Mucosa of stomach (tissue), 1 donor: ENCODE data around the gene TGM2.

ENCODE experiments used
- H3K27me3 ChIP-seq: one replicate; pipeline ENCODE4 v1.7.0; 2013; ENCODE audit warnings: mild to moderate bottlenecking, low read length; ENCODE audit not compliant: control insufficient read depth, insufficient read depth
- H3K36me3 ChIP-seq: one replicate; pipeline ENCODE4 v1.7.0; 2013; ENCODE audit warnings: low read length; ENCODE audit not compliant: control insufficient read depth, insufficient read depth
- H3K4me1 ChIP-seq: one replicate; pipeline ENCODE4 v1.7.0; 2013; ENCODE audit warnings: mild to moderate bottlenecking, low read length; ENCODE audit not compliant: control insufficient read depth, insufficient read depth
- H3K4me3 ChIP-seq: one replicate; pipeline ENCODE4 v1.7.0; 2013; ENCODE audit warnings: low read length
- H3K9ac ChIP-seq: one replicate; pipeline ENCODE4 v1.7.0; 2013; ENCODE audit warnings: mild to moderate bottlenecking, low read length, moderate library complexity
- H3K9me3 ChIP-seq: one replicate; pipeline ENCODE4 v1.7.0; 2013; ENCODE audit warnings: mild to moderate bottlenecking, low read length, moderate library complexity; ENCODE audit not compliant: control insufficient read depth
- donor health status: Pancreatic carcinoma.

Gene TGM2

GRCh38 chr20:38170826-38171674 lies 6.0 kb upstream of the TGM2 start:
- H3K9ac ChIP-seq = no peak overlapping the region
- no peaks in the 10 kb centered on the region for H3K9me3 ChIP-seq
- peaks cover 19% of the 10 kb centered on the region for H3K4me1 ChIP-seq
- H3K27me3 ChIP-seq = no peaks in the 10 kb centered on the region
- no peak overlapping the region for H3K4me3 ChIP-seq
- H3K36me3 ChIP-seq = no peaks in the 10 kb centered on the region

DNA sequence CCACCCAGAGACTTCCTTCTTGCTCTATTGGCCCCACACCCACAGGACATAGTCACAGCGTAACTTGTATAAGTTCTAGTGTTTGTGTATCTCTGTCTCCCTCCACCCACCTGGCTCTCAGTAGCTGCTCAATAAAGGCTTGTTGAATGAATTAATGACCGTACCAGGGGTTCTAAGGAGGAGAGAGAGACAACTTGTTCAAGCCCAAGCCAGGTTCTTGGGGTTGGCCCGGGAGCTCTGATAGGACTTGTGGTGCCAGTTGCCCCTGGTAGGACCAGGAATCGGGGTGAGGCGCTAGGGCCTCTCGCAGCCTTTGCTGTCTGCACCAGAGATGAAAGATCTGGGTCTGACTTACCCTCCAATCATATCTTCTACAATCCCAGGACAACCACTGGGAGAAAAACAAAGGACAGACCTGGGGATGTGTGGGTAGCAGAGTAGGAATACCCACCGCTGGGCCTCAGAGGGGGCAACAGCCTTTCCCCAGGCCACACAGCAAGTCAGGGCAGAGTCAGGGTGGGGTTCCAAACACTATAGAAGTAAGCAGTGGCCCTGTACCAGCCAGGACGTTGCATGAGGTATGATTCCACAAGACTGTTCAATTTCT lies 5.3 kb upstream of the TGM2 start:
- H3K4me1 ChIP-seq = peaks cover 26% of the 10 kb centered on the region
- no peaks in the 10 kb centered on the region for H3K36me3 ChIP-seq
- H3K27me3 ChIP-seq = no peaks in the 10 kb centered on the region
- no peaks in the 10 kb centered on the region for H3K9me3 ChIP-seq
- no peak overlapping the region for H3K4me3 ChIP-seq
- no peak overlapping the region for H3K9ac ChIP-seq

DNA sequence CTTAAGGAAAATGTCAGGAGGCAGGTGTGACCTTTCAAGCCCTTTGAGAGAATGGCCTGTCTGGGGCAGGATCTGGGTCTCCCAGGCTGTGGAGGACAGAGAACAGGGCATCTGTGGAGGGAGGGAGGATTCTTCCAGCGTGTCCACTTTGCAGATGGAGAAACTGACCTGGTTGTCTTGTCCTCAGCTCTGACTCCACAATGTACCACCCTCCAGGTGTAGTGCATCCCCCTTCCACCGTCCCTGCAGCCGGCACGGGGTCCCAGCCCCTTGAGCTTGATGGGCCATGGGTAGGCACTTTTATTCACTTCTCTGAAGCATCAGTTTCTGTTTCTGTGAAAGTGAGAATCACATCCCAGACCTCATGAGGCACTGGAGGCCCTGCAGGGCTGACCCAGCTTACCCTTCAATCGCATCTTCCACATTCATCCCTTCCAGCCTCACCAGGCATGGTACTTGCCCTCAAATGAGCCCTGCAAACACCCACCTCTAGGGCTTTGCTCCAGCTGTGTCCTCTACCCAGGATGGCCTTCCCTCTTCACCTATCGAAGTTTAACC lies 4.6 kb upstream of the TGM2 start:
- no peak overlapping the region for H3K9ac ChIP-seq
- no peaks in the 10 kb centered on the region for H3K36me3 ChIP-seq
- H3K9me3 ChIP-seq = no peaks in the 10 kb centered on the region
- H3K4me3 ChIP-seq = no peak overlapping the region
- peaks cover 28% of the 10 kb centered on the region for H3K4me1 ChIP-seq
- H3K27me3 ChIP-seq = peaks cover 3% of the 10 kb centered on the region

DNA sequence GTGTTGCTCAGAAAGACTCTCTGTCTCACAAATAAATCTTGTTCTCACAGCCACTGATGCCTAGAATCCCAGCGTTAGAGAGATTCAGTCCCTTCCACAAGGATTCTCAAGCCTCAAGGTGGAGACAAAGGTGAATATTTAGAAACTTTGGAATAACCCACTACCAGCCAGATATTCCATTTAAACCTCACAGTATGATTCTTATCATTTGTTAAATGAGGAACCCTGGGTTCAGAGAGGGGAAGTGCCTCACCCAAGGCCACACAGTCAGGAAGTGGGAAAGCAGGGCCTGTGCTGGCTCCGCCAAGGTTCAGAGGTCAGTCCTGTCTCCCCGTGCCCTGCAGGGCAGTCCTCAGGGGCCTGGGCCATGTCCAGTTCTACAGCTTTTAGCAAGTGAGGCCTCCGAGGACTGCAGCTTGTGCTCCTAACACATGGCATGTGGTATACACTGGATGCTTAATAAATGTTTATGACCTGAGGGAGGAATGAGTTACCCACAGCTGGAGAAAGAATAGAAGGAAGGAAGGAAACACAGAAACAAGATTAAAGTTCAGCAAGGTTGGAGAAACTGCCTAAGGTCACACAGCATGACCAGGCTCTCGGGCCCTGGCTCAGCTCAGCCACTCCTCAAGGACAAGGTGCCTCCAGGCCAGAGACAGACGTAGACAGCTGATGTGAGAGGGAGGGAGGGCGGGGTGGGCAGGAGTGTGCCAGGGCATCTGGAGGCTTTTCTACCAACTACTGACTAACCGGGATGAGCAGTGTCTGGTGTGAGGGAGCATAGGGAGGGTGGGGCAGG lies 3.9 kb upstream of the TGM2 start:
- H3K27me3 ChIP-seq = peaks cover 4% of the 10 kb centered on the region
- H3K4me1 ChIP-seq = peaks cover 28% of the 10 kb centered on the region
- no peak overlapping the region for H3K9ac ChIP-seq
- H3K36me3 ChIP-seq = no peaks in the 10 kb centered on the region
- no peaks in the 10 kb centered on the region for H3K9me3 ChIP-seq
- H3K4me3 ChIP-seq = no peak overlapping the region

- no peaks in the 10 kb centered on the region for H3K36me3 ChIP-seq
- H3K9me3 ChIP-seq = no peaks in the 10 kb centered on the region
- H3K27me3 ChIP-seq = peaks cover 4% of the 10 kb centered on the region
- peaks cover 22% of the 10 kb centered on the region for H3K4me1 ChIP-seq
- no peak overlapping the region for H3K4me3 ChIP-seq
- H3K9ac ChIP-seq = no peak overlapping the region
Measured at GRCh38 chr20:38167851-38168760, 3.0 kb upstream of the TGM2 start.

GRCh38 chr20:38167328-38167850 lies 2.3 kb upstream of the TGM2 start:
- Histone ChIP-seq H3K36me3 (no peaks in the 10 kb centered on the region), H3K9me3 (no peaks in the 10 kb centered on the region), H3K4me3 (no peak overlapping the region), H3K27me3 (peaks cover 4% of the 10 kb centered on the region), H3K4me1 (peaks cover 22% of the 10 kb centered on the region), H3K9ac (no peak overlapping the region)

GRCh38 chr20:38166703-38167233 lies 1.7 kb upstream of the TGM2 start:
- no peaks in the 10 kb centered on the region for H3K9me3 ChIP-seq
- H3K4me3 ChIP-seq = no peak overlapping the region
- H3K9ac ChIP-seq = no peak overlapping the region
- no peaks in the 10 kb centered on the region for H3K36me3 ChIP-seq
- peaks cover 4% of the 10 kb centered on the region for H3K27me3 ChIP-seq
- peaks cover 22% of the 10 kb centered on the region for H3K4me1 ChIP-seq

- Histone ChIP-seq H3K27me3 (peaks cover 4% of the 10 kb centered on the region), H3K9me3 (no peaks in the 10 kb centered on the region), H3K4me1 (peaks cover 22% of the 10 kb centered on the region), H3K9ac (no peak overlapping the region), H3K36me3 (no peaks in the 10 kb centered on the region), H3K4me3 (no peak overlapping the region)
Measured at GRCh38 chr20:38165966-38166702, 1.1 kb upstream of the TGM2 start.

- H3K4me1 ChIP-seq = peaks cover 22% of the 10 kb centered on the region
- H3K36me3 ChIP-seq = no peaks in the 10 kb centered on the region
Measured at GRCh38 chr20:38164624-38165088, 414 bp downstream of the TGM2 start.

GRCh38 chr20:38164069-38164468 lies 1.0 kb downstream of the TGM2 start:
- Histone ChIP-seq H3K9me3 (no peaks in the 10 kb centered on the region), H3K9ac (no peak overlapping the region), H3K4me1 (peaks cover 22% of the 10 kb centered on the region), H3K4me3 (no peak overlapping the region), H3K27me3 (peaks cover 4% of the 10 kb centered on the region), H3K36me3 (no peaks in the 10 kb centered on the region)

More at GRCh38 chr20:38164624-38165088, 414 bp downstream of the TGM2 start:
- Histone ChIP-seq H3K9ac (peak overlapping the region; percentile 52), H3K4me3 (no peak overlapping the region), H3K27me3 (peaks cover 4% of the 10 kb centered on the region), H3K9me3 (no peaks in the 10 kb centered on the region)
